SK-N-SH treated with all-trans-retinoic acid at 6 μM for 48 hours (cell line): ENCODE data around the gene FAM83D.

ENCODE experiments used
- ATAC-seq: fragments of 200-7000 bp; cut with Tn5 transposase; 3 replicates; pipeline ENCODE4 v1.9.1; 2020; ENCODE audit warnings: mild to moderate bottlenecking, moderate library complexity
- ARNTL ChIP-seq: fragments of 450-650 bp; formaldehyde crosslinking; IDR thresholded peaks from 2 replicates; pipeline ENCODE4 v1.5.0; 2020; ENCODE audit warnings: low read depth, mild to moderate bottlenecking, moderate library complexity, borderline replicate concordance
- BACH2 ChIP-seq: fragments of 250-450 bp; sonication (Bioruptor Pico); IDR thresholded peaks from 2 replicates; pipeline ENCODE4 v1.9.0; 2021; ENCODE audit warnings: mild to moderate bottlenecking, borderline replicate concordance
- CREB5 ChIP-seq: fragments of 250-450 bp; sonication (Bioruptor Pico); IDR thresholded peaks from 2 replicates; pipeline ENCODE4 v1.5.1; 2020; ENCODE audit warnings: low read depth, mild to moderate bottlenecking, moderate library complexity
- CSDC2 ChIP-seq: fragments of 250-450 bp; sonication (Bioruptor Pico); IDR thresholded peaks from 2 replicates; pipeline ENCODE4 v1.5.0; 2020; ENCODE audit warnings: mild to moderate bottlenecking, moderate library complexity
- ESRRG ChIP-seq: fragments of 250-450 bp; sonication (Bioruptor Pico); IDR thresholded peaks from 2 replicates; pipeline ENCODE4 v1.6.1; 2021; ENCODE audit warnings: mild to moderate bottlenecking
- GLIS3 ChIP-seq: fragments of 250-450 bp; sonication (Bioruptor Pico); IDR thresholded peaks from 2 replicates; pipeline ENCODE4 v1.5.0; 2020; ENCODE audit warnings: mild to moderate bottlenecking, moderate library complexity
- ISL1 ChIP-seq: fragments of 250-450 bp; sonication (Bioruptor Pico); IDR thresholded peaks from 2 replicates; pipeline ENCODE4 v2.1.2; 2022; ENCODE audit warnings: mild to moderate bottlenecking, moderate library complexity
- OSR1 ChIP-seq: fragments of 250-450 bp; sonication (Bioruptor Pico); IDR thresholded peaks from 2 replicates; pipeline ENCODE4 v1.8.0; 2022; ENCODE audit warnings: moderate library complexity, mild to moderate bottlenecking, inconsistent platforms
- PATZ1 ChIP-seq: fragments of 250-450 bp; sonication (Bioruptor Pico); IDR thresholded peaks from 2 replicates; pipeline ENCODE4 v1.8.0; 2020; ENCODE audit warnings: mild to moderate bottlenecking, moderate library complexity, borderline replicate concordance
- POU6F1 ChIP-seq: fragments of 250-450 bp; sonication (Bioruptor Pico); IDR thresholded peaks from 2 replicates; pipeline ENCODE4 v1.8.0; 2021; ENCODE audit warnings: low read depth, mild to moderate bottlenecking, moderate library complexity, borderline replicate concordance
- PPARA ChIP-seq: fragments of 250-450 bp; sonication (Bioruptor Pico); IDR thresholded peaks from 2 replicates; pipeline ENCODE4 v1.5.0; 2020; ENCODE audit warnings: mild to moderate bottlenecking, borderline replicate concordance
- SNAI2 ChIP-seq: fragments of 250-450 bp; sonication (Bioruptor Pico); IDR thresholded peaks from 2 replicates; pipeline ENCODE4 v1.5.0; 2020; ENCODE audit warnings: mild to moderate bottlenecking, moderate library complexity
- TCF4 ChIP-seq: fragments of 250-450 bp; sonication (Bioruptor Pico); IDR thresholded peaks from 2 replicates; pipeline ENCODE4 v1.8.0; 2021; ENCODE audit warnings: mild to moderate bottlenecking, moderate library complexity, borderline replicate concordance
- TOX ChIP-seq: fragments of 250-450 bp; sonication (Bioruptor Pico); IDR thresholded peaks from 2 replicates; pipeline ENCODE4 v1.8.0; 2021; ENCODE audit warnings: mild to moderate bottlenecking, moderate library complexity, borderline replicate concordance
- ZFP3 ChIP-seq: fragments of 250-450 bp; sonication (Bioruptor Pico); IDR thresholded peaks from 2 replicates; pipeline ENCODE4 v1.5.0; 2020; ENCODE audit warnings: mild to moderate bottlenecking, moderate library complexity
- ZFP30 ChIP-seq: fragments of 450-650 bp; formaldehyde crosslinking; IDR thresholded peaks from 2 replicates; pipeline ENCODE4 v1.5.0; 2022; ENCODE audit warnings: mild to moderate bottlenecking, moderate library complexity
- ZNF565 ChIP-seq: fragments of 450-650 bp; formaldehyde crosslinking; conservative IDR thresholded peaks from 2 replicates; pipeline ENCODE4 v1.5.0; 2020; ENCODE audit warnings: low read depth, mild to moderate bottlenecking, moderate library complexity
- ZNF70 ChIP-seq: fragments of 450-650 bp; formaldehyde crosslinking; IDR thresholded peaks from 2 replicates; pipeline ENCODE4 v1.5.0; 2020; ENCODE audit warnings: mild to moderate bottlenecking, moderate library complexity
- ZNF8 ChIP-seq: fragments of 450-650 bp; formaldehyde crosslinking; IDR thresholded peaks from 2 replicates; pipeline ENCODE4 v1.5.0; 2020; ENCODE audit warnings: mild to moderate bottlenecking, moderate library complexity
- TF ChIP-seq, protein P1 (sequence below): fragments of 250-450 bp; sonication (Bioruptor Pico); IDR thresholded peaks from 2 replicates; pipeline ENCODE4 v1.5.0; 2020; ENCODE audit warnings: mild to moderate bottlenecking, moderate library complexity

Gene FAM83D

DNA sequence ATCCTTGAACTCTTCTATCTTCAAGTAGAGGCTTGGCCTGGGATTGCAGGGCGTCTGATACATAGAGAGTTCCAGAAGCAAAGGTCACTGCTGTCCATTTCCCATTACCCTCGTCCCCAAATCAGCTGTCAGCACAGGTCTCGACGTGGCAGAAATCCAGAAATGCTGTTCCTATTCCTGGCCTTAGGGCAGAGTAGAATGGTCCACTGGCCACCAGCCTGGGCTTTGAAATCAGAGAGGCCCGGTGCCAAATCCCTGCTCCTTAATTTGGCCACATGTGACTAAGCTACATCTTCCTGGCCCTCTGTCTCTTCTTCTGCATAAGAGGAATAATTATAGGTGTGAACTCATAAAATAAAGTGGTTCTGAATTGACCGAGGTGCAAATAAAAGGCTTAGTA lies 40.9 kb upstream of the FAM83D start:
- TF ChIP-seq SNAI2 (CRISPR knock-in tag): no peak
- no peak for TF ChIP-seq CSDC2
- TF ChIP-seq GLIS3 (CRISPR knock-in tag): no peak
- no peak for TF ChIP-seq TOX (CRISPR knock-in tag)
- TF ChIP-seq ZNF8 (CRISPR knock-in tag): no peak
- TF ChIP-seq ZNF565: no peak
- TF ChIP-seq OSR1 (CRISPR knock-in tag): no peak
- TF ChIP-seq ESRRG (CRISPR knock-in tag): no peak
- TF ChIP-seq, protein P1, sequence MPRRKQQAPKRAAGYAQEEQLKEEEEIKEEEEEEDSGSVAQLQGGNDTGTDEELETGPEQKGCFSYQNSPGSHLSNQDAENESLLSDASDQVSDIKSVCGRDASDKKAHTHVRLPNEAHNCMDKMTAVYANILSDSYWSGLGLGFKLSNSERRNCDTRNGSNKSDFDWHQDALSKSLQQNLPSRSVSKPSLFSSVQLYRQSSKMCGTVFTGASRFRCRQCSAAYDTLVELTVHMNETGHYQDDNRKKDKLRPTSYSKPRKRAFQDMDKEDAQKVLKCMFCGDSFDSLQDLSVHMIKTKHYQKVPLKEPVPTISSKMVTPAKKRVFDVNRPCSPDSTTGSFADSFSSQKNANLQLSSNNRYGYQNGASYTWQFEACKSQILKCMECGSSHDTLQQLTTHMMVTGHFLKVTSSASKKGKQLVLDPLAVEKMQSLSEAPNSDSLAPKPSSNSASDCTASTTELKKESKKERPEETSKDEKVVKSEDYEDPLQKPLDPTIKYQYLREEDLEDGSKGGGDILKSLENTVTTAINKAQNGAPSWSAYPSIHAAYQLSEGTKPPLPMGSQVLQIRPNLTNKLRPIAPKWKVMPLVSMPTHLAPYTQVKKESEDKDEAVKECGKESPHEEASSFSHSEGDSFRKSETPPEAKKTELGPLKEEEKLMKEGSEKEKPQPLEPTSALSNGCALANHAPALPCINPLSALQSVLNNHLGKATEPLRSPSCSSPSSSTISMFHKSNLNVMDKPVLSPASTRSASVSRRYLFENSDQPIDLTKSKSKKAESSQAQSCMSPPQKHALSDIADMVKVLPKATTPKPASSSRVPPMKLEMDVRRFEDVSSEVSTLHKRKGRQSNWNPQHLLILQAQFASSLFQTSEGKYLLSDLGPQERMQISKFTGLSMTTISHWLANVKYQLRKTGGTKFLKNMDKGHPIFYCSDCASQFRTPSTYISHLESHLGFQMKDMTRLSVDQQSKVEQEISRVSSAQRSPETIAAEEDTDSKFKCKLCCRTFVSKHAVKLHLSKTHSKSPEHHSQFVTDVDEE (CRISPR knock-in tag): no peak
- no peak for TF ChIP-seq POU6F1
- no peak for TF ChIP-seq BACH2 (CRISPR knock-in tag)
- TF ChIP-seq CREB5 (CRISPR knock-in tag): no peak
- no peak for TF ChIP-seq TCF4 (CRISPR knock-in tag)
- TF ChIP-seq ARNTL: no peak
- TF ChIP-seq ISL1 (CRISPR knock-in tag): no peak
- no peak for TF ChIP-seq PATZ1 (CRISPR knock-in tag)
- no peak for ATAC-seq

GRCh38 chr20:38888059-38888831 lies 38.0 kb upstream of the FAM83D start:
- ATAC-seq: no peak
- TF ChIP-seq ZFP3 (CRISPR knock-in tag): no peak
- no peak for TF ChIP-seq PATZ1 (CRISPR knock-in tag)
- TF ChIP-seq ARNTL: no peak
- no peak for TF ChIP-seq PPARA (CRISPR knock-in tag)

- ATAC-seq: no peak
- TF ChIP-seq ISL1 (CRISPR knock-in tag) (no peak), ZNF8 (CRISPR knock-in tag) (no peak), GLIS3 (CRISPR knock-in tag) (no peak), ZFP30 (no peak), ARNTL (no peak), SNAI2 (CRISPR knock-in tag) (no peak), CSDC2 (no peak), BACH2 (CRISPR knock-in tag) (no peak), POU6F1 (no peak), PATZ1 (CRISPR knock-in tag) (no peak), ZNF70 (no peak)
- TF ChIP-seq, protein P1 (CRISPR knock-in tag): no peak
Measured at GRCh38 chr20:38889050-38889449, 37.2 kb upstream of the FAM83D start.
